GM10248 (cell line): ENCODE data around the gene SIX5.

Source experiments
- CTCF ChIA-PET: fragments of 300-600 bp; sonication (Branson Sonifier 250); formaldehyde crosslinking; extraction: SDS; loops from one replicate; lab custom pipeline; 2021; ENCODE audit warnings: antibody characterized with exemption; lab: Yijun Ruan, JAX
- POLR2A ChIA-PET: fragments of 350-650 bp; sonication (Branson Sonifier 250); formaldehyde crosslinking; extraction: SDS; loops from one replicate; lab custom pipeline; 2020; ENCODE audit warnings: antibody characterized with exemption; lab: Yijun Ruan, JAX
- DNase-seq: peaks from one replicate; pipeline ENCODE4 v3.0.0; 2012; ENCODE audit errors: extremely low spot score
- CTCF ChIP-seq: IDR thresholded peaks from 2 replicates; pipeline ENCODE4 v1.5.1; 2012; ENCODE audit warnings: mild to moderate bottlenecking, low read depth; ENCODE audit errors: extremely low read depth, missing control alignments, control extremely low read depth

Gene SIX5

DNA sequence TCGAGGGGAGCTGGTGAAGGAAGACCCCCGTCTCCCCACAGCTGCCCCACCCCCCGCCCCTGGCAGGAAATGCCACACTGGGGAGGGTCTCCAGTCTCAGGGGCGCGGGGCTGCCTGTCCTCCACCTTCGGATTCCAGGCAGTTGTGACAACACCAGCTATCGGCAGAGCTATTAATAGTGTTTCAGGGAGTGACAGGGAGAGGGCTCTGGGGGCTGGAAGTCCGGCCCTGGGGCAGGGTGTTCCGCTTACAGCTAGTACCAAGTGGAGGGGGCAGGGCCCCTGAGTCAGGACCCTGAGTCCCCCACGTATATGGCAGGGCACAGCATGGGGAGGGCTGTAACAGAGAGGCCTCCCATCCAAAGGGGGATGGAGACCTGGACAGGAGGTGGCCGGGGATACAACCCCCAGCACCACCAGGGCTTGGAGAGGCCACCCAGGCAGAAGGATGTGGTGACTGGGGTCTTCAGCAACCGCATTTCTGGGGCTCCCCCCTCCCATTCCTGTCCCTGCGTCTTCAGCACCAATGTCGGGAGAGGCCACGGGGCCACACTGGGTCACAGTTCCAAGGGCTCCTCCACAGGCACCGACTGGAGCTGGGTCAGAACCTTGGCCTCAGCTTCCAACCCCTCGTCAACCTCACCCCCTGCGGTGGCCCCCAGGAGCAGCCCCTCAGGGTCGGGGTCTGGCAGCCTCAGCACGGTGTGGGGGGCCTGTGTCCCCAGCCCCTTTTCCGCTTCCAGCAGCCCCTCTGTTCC lies 3.9 kb downstream of the SIX5 start:
- POLR2A ChIA-PET: no interaction called here
- CTCF ChIA-PET: interaction anchor here (1.0 kb wide), 1 partner anchor 69 kb away, joined by 3 read pairs; no protein-coding TSS in a partner anchor
- no peak for TF ChIP-seq CTCF
- no peak for DNase-seq

- TF ChIP-seq CTCF: no peak
- ChIA-PET CTCF (no interaction called here), POLR2A (no interaction called here)
- DNase-seq: no peak
Measured at GRCh38 chr19:45764475-45764874, 4.6 kb downstream of the SIX5 start.

DNA sequence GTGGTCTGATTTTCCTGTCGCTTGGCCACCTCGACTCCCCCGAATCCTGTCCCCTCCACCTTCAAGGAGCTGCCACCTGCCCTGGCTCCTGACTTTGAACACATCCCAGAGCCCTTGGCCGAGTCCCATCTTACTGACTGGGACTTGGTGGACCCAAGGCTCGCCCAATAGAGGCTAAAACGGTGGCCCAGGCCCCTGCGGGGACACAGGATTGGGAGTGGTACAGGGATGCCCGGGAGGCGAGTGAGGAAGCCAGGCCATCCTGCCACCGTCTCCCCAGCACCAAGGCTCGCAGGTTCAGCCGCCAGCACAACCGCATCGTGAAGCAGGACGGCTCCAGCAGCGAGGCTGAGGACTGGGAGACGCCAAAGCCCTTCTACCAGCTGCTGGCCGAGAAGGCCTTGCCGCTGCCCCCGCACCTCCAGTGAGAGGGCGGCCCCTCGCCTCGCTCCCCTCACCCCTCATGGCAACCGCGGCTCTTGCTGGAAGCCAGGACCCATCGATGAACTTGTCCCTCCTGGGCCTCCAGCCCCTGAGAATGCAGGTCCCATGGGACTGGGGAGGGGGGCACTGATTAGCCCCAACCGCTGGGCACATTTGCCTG lies 5.3 kb downstream of the SIX5 start:
- CTCF ChIA-PET: interaction anchor here (2.8 kb wide), 1 partner anchor 54 kb away, joined by 9 read pairs; no protein-coding TSS in a partner anchor

GRCh38 chr19:45762870-45763631 lies 6.0 kb downstream of the SIX5 start:
- CTCF ChIA-PET: interaction anchor here (1.8 to 2.8 kb wide), 2 partner anchors 16 to 54 kb away, joined by 4 to 9 read pairs; no protein-coding TSS in a partner anchor

More for the DNA sequence above, 5.3 kb downstream of the SIX5 start:
- no peak for TF ChIP-seq CTCF
- no peak for DNase-seq
- POLR2A ChIA-PET: no interaction called here

DNA sequence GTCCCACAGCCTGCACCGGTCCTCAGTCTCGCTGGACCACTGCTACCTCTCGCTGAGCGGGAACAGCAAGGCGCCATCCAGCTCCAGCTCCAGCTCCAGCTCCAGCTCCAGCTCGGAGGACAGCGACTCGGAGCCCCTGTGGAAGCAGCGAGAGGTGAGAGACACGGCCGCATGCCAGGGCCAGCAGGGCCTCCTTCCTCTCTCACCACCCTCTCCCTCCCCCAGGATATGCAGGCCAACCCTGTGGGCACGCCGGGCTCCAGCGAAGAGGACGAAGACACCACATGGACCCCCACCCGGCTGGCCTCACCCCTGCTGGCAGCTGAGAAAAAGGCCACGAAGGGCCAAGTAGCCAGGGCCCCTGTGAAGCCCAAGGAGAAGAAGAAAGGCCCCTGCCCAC lies 7.3 kb downstream of the SIX5 start:
- ChIA-PET CTCF (interaction anchor here (1.1 to 2.8 kb wide), 3 partner anchors 17 to 56 kb away, joined by 3 to 9 read pairs (median 4); no protein-coding TSS in a partner anchor), POLR2A (no interaction called here)
- TF ChIP-seq CTCF: no peak
- no peak for DNase-seq

More at GRCh38 chr19:45762870-45763631, 6.0 kb downstream of the SIX5 start:
- POLR2A ChIA-PET: no interaction called here
- no peak for DNase-seq
- TF ChIP-seq CTCF: no peak

DNA sequence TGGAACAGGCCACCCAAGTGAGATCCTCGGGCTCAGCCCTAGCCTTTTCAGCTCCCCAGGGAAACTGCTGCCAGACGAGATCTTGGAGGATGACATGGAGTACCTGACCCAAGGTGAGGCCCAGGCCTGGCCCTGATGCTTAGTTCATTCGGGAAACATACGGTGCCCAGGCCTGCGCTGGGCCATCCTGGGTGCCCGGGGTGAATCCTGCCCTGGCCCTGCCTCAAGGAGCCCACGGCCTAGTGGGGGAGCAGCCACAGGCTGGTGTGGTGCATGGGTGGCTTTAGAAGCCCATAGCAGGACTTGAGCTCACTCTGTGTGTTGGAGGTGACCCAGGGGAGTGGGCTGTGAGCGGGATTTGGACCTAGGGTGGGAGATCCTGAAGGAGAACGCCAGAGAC lies 10.1 kb downstream of the SIX5 start:
- DNase-seq: no peak
- ChIA-PET POLR2A (no interaction called here), CTCF (interaction anchor here (0.9 to 4.0 kb wide), 2 partner anchors 10 to 20 kb away, joined by 3 to 19 read pairs; partner anchors contain the start of gene SIX5)
- TF ChIP-seq CTCF: no peak
